Hippocampal formation (tissue), 2 donors: Measurements from ENCODE around the gene OR6X1.
"Not testable (repeated sequence)": the region's sequence is repeated elsewhere in the genome, so short reads cannot be mapped to it uniquely, and the experiment has no call there.

ENCODE experiments used
- DNase-seq, 2 donors: peaks; one replicate each; lab custom pipeline; 2025; lab: John Stamatoyannopoulos, UW

Gene OR6X1

DNA sequence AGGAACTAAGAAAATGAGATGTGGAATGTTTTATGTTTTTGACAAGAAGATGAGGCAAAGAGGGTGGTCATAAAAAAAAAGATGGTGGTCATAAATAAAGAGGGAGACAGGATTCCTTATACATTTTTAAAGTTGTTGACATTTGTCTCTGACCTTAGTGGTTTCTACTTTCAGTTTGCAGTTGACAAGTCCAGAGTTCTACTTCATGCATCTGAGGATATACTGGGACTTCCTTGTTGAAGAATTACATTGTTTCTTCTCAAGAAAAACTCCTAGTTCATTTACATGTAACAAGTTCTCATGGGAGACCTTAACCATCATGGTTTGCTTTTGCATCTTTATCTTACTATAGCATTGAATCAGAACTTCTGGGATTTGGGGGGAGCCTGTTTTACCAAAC lies 1.2 kb downstream of the OR6X1 start:
- DNase-seq: no peak

DNA sequence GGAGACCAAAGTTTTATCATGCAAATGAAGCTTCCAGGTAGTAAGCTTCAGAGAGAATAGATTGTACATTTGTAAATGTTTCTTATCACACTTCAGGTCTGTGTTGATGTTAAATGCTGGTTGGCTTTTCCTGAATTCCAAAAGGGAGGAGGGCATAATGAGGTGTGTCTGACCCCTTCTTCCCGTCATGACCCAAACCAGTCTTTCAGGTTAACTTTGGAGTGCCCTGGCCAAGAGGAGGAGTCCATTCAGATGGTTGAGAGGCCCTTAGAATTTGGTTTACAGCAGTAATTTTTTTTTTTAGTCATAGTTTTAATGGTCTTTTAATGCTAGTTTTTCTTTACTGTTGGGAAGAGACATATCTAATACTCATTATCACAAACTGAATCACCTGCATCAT lies 2.5 kb downstream of the OR6X1 start:
- no peak for DNase-seq

DNA sequence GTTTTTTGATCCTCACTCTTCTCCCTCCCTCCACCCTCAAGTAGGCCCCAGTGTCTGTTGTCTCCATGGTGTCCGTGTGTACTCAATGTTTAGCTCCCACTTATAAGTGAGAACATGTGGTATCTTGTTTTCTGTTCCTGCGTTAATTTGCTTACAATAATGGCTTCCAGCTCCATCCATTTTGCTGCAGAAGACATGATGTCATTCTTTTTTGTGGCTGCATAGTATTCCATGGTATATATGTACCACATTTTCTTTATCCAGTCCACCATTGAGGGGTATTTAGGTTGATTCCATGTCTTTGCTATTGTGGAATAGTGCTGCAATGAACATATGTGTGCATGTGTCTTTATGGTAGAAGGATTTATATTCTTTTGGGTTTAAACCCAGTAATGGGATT lies 6.0 kb downstream of the OR6X1 start:
- DNase-seq: not testable (repeated sequence)

DNA sequence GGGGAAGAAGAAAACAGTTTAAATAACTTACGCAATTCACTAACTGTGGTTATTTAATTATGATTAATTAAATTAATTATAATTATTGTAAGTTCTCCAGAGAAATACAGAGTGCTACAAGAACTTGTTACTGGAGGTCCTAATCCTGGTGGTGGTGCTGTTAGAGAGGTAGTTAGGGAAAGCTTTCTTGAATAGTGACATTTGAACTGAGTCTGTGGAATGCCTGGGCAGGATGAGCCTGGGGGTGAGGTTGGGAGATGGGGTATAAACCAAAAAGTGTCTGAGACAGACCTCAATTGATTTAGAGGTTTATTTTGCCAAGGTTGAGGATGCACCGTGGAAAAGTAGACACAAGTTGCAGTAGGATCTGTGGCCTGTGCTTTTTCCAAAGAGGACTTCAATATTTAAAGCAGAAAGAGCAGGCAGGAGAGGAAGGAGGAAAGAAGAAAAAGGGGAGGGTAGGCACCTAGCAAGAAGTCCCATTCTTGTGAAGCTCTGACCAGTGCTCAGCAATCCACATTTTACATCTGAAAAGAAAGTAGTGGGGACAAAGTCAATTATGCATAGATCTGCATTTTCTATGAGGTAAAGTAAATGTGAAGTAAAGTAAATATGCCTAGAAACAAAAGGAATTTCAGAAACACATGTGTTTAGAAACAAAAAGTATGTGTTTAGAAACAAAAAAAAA lies 8.4 kb downstream of the OR6X1 start:
- DNase-seq: no peak

DNA sequence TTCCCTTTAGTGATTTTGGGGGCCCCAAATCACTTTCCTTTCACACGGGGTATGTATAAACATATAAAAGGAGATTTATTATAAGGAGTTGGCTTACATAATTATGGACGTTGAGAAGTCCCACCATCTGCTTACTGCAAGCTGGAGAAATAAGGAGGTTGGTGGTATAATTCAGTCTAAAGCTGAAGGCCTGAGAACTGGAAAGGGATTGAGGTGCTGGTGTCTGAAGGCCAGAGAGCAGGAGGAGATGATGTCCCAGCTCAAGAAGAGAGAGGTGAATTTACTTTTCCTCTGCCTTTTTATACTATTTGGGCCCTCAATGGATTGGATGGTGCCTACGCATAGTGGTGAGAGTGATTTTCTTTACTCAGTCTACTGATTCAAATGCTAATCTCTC lies 11.6 kb downstream of the OR6X1 start:
- no peak for DNase-seq

DNA sequence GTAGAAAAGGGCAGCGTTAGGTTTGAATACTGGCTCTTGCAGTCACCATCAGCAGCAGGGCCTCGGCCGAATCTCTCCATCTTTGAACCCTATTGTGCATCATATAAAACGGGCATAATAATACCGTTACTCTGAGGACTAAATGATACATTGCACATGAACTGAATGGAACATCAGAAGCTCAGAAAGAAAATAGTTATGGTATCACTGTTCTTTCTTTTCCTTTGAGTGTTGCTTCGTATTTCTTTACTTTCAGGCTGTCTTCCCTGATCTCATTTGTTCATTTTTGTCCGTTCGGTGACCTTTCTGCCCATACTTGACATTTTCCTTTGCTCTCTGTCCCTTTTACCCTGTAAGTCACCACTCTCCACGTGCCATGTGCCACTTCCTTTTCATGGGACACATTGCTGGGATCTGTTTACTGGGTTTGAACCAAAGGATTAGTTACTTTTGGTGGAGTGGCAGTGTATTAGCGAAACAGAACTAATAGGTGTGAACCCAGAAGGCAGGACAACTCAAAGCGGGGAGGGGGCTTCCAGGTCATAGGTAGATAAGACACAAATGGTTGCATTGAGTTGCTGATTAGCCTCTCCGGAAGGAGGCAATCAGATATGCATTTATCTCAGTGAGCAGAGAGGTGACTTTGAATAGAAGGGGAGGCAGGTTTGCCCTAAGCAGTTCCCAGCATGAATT lies 12.1 kb downstream of the OR6X1 start:
- peak in 1 of 2 donors; percentile 40 for DNase-seq

DNA sequence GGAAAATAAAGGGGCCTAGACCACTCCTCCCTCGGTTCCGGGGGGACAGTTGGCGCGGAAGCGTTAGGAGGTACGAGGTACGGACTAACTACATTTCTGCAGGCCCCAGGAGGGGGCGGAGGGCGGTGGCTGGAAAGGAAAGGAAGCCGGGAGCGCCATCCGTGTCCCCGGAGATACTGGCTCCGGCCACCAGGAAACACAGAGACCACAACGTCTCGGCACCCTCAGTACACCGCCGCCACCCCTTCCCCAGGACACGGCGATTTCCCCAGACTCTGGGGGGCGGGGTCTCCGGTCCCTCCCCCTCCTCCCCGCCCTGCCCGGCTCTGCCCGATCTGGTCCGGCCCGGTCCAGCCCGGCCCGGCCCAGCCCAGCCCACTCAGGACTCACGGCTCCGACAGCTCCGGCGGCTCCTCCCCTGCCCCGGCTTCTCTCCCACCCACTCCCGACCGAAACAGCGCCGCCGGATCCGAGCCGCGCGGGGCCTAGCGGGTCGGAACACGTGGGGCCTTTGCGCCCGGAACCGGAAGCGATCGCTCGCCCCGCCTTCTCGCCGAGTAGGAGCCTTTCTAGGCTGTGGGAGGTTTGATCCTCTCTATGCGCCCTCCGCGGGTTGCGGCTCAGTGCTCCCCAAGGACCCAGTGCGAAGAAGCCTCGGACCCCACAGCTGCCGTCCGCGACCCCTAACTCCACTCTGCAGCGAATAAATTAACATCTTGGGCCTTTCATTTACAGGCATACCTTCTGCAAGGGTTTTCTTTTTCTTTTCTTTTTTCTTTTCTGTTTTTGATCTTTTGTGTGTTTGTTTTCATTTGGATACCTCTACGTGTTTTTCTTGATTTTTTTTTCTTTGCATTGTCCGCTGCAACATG lies 12.9 kb downstream of the OR6X1 start, which contains the start of gene ZNF202:
ZNF202 (minus strand) TSS at position 502 of the 872 bp plus-strand sequence. CDS start 10,772 bp downstream, outside the sequence.
- DNase-seq: peak; percentile 83 to 89

DNA sequence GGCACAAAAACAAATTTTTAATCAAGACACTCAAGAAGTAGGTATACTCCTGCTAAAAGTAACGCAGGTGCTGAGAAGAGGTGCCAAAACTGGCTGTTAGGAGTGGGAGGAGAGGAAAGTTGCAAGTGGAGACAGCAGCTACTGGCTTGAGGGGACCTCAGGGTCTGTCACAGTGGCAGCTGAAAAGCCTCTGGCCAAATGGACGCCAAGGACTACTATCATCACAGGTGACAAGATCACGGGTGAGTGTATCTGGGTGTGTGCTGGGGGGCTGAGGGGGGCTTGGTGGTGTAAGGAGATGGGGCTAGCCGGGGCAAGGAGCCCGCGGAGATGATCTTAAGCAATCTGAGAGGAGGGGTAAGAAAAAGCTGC lies 13.5 kb downstream of the OR6X1 start:
- DNase-seq: no peak

DNA sequence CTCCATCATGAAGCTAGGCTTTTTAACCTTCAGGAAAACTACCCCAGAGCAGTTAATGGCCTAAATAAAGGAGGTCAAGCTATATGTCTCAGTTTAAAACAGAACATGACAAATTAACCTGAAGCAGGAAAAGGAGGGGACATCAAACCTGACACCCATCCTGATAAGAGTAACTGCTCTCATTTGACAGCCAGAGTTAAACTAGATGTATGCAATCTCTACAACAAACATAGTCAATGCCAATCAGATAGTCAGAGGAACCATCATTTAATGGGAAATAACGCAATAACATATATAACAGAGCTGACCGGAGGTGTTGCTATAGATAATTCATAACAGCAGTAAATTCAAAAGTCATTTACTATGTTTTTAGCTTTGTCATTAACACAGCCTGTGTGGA lies 15.9 kb downstream of the OR6X1 start:
- no peak for DNase-seq

DNA sequence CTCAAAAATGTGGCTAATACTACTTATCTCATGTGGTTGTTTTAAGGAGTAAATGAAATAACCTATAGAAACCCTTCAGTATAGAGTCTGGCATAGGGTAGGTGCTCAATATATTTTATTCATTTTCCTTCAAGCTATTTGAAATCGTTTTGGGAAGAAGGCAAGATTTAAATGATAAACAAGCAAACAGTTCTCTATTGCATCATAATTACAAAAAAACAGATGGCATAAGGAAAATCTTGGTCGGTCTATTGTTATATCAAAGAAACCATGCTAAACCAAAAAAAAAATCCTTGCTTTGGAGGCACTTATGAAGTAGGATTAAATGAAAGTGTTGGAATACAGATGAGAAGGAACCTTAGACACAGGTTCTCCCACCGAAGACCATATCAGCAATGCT lies 17.5 kb downstream of the OR6X1 start:
- no peak for DNase-seq

DNA sequence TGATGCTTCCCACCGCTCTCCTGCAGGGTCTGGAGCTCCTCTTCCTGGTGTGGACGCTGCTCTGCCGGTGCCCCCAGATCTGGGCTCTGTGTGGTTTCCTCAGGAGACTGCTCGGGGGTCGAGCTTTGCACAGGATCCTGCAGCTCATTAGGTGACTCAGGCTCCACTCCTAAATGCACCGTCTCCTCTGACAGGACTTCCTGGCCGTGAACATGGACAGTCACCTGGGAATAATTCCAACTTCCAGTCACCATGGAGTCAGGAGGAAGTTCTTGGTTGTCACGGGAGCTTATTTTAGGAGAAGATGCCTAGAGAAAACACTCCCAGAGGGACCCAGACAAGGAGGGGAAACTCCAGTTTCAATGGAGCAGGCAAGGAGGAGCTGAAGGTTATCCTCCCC lies 24.7 kb downstream of the OR6X1 start:
- DNase-seq: no peak

DNA sequence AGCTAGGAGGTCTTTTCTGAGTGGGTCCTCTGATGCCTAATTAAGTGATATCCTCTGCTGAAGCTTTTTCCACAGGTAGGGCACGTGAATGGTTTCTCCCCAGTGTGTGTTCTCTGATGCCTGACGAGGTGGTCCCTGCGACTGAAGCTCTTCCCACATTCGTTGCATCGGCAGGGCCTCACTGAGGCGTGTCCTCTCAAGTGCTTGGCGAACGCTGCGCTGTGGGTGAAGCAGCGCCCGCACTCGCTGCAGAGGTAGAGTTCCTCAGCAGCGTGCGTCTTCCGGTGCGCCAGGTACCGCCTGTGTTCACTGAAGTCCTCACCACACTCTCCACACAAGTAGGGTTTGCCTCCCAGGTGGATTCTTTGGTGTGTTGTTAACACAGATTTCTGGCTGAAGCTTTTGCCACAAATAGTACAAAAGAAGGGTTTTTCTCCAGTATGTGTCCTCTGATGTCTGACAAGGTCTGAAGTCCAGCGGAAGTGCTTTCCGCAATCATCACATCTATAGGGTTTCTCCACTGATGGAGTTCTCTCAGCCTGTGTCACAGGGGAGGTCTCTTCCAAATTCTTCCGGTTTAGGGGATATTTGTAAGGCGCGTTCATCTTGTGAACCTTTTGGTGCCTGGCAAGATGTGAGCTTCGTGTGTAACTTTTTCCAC lies 28.2 kb downstream of the OR6X1 start:
- DNase-seq: no peak

DNA sequence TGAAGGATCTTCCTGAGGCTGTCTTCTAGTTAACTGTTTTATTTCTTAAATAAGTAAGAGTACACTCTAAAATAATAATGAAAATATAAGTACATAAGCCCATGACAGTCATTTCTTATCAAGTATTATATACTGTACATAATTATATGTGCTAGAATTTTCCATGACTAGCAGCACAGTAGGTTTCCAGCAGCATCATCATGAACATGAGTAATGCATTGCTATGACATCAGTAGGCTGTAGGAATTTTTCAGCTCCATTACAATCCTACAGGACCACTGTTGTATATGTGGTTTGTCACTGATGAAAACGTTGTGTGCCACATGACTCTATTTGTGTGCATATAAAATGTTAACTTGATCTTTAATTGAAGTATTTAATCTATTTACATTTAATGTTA lies 34.9 kb downstream of the OR6X1 start:
- DNase-seq: no peak

DNA sequence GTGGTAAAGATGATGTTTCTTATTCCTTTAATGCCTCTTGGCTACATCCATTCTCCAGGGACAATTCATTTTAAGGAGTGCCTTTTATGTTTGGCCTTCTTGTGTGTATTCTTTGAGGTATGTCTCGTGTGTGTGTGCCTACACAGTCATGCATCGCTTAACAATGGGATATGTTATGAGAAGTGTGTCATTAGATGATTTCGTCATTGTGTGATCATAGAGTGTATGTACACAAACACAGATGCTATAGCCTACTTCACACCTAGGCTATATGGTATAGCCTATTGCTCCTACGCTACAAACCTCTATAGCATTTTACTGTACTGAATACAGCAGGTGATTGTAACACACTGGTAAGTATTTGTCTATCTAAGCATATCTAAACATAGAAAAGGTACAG lies 35.8 kb downstream of the OR6X1 start:
- no peak for DNase-seq

DNA sequence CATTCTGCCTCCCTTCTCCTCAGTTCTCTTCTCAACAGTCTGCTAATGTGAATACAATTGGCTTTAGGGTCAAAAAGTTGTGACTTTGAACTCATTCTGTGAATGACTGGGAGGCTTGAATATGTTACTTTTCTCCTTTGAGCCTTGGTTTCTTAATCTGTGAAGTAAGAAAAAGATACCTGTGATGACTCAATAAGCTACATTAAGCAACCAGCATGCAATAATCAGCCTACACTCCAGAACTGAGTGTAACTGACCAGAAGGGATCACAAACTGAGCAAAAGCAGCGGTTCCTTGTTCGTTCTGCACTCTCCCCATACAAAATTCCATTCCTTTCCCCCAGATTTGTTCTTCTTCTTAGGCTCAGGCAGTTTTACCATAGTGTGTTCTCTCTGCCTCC lies 36.3 kb downstream of the OR6X1 start:
- no peak for DNase-seq

DNA sequence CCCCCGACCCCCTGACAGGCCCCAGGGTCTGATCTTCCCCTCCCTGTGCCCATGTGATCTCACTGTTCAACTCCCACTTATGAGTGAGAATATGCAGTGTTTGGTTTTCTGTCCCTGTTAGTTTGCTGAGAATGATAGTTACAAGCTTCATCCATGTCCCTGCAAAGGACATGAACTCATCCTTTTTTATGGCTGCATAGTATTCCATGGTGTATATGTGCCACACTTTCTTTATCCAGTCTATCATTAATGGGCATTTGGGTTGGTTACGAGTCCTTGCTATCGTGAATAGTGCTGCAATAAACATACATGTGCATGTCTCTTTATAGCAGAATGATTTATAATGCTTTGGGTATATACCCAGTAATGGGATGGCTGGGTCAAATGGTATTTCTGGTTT lies 41.7 kb downstream of the OR6X1 start:
- DNase-seq: not testable (repeated sequence)

DNA sequence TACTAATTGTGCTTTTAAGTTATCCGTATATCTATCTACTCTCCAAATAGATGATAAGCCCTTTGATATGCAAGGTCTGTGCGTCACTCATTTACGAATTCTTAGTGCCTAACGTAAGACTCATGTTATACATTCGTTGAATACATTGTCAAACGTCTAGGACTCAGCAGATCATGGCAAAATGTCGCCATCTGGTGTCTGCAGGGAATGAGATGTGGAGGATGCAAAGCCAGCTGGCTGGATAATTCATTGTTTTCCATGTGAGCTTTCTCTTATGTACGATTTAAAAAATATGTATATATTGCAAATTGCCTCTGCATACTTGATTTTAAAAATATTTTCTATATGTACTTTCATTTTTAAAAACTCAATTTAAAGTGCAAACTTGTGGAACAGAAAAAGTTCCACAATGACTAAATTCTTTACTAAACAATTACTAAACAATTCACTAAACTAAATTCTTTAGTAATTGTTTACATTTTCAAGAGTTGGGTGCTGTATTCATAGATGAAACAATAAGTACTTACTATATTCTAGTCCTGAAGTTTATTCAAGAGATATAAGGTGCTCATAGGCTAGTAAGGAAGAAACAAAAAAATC lies 46.6 kb downstream of the OR6X1 start:
- DNase-seq: peak; percentile 28 to 41

DNA sequence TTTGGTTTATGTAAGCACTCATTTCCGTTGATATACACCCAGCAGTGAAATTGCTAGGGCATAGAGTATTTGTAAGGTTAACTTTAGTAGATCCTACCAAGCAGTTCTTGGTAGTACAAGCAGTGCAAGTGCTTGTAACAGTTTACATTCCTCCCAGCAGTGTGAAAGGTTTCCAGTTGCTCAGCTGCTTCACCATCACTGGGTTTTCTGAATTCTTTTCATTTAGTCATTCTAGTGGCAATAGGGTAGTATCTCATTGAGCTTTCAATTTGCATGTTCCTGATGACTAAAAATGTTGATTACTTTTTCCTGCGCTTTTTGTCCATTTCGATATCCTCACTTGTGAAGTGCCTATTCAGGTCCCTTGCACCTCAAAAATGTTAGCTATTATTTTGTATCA lies 47.1 kb downstream of the OR6X1 start:
- no peak for DNase-seq

DNA sequence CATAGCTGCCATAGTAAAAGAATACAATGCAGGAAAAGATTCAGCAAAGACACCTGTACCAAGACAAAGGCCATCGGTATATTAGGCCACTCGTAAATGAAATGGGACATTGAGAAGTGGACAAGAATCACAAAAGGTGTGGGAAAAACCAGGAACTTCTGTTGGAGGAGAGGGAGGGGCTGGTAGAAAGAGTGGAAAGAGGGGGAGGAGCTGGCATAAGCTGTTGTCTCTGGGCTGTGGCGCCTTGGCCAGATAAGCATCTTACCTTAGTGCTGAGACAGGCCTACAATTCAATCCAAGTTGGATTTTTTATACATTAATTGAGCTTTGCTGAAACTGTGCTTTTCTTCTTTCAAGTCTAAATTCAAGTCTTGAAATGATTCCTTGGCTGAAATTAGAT lies 50.0 kb downstream of the OR6X1 start:
- DNase-seq: no peak
